PC-9 (cell line): ENCODE data around the gene ZBTB9. TPM values are rescaled to one million over a fixed set of nuclear protein-coding genes. Genes with fewer than 3 reads are reported as not detected.

Source experiments
- Bru-seq: library from RNA; stranded (reverse); fragments of 400-500 nt; gene quantifications from one replicate; lab custom pipeline; 2021; lab: Mats Ljungman, UMichigan
- BruChase-seq, 2 experiments: library from RNA; stranded (reverse); fragments of 400-500 nt; gene quantifications; one replicate each; lab custom pipeline; 2021; lab: Mats Ljungman, UMichigan
- BruUV-seq: library from RNA; stranded (reverse); fragments of 400-500 nt; replicated peaks from 2 replicates; lab custom pipeline; 2021; lab: Mats Ljungman, UMichigan
- CTCF ChIA-PET: fragments of 300-600 bp; sonication (Branson Sonifier 250); formaldehyde crosslinking; loops from one replicate; lab custom pipeline; 2022; ENCODE audit warnings: antibody characterized with exemption; lab: Charles Lee
- POLR2A ChIA-PET: fragments of 300-600 bp; sonication (Branson Sonifier 250); formaldehyde crosslinking; loops from one replicate; lab custom pipeline; 2022; ENCODE audit warnings: antibody characterized with exemption; ENCODE audit not compliant: unreplicated experiment; lab: Charles Lee
- DNase-seq, 2 experiments: peaks; one replicate each; pipeline versions ENCODE4 v3.0.0 to v3.0.0-alpha.2; 2015 to 2022; ENCODE audit warnings: mixed read lengths in 1 of 2
- H2AFZ ChIP-seq: fragments of 200-600 bp; sonication (generic); 2 replicates; pipeline ENCODE4 v1.8.1; 2017; ENCODE audit warnings: antibody characterized with exemption
- H3F3A ChIP-seq: fragments of 200-600 bp; sonication (generic); 2 replicates; pipeline ENCODE4 v1.8.1; 2017; ENCODE audit warnings: antibody characterized with exemption, mild to moderate bottlenecking, low read depth; ENCODE audit not compliant: insufficient read depth
- H3K27ac ChIP-seq: fragments of 200-600 bp; sonication (generic); 2 replicates; pipeline ENCODE4 v1.6.1; 2016; ENCODE audit warnings: mixed run types
- H3K27me3 ChIP-seq: fragments of 200-600 bp; sonication (generic); 2 replicates; pipeline ENCODE4 v1.6.1; 2016; ENCODE audit warnings: low read depth, mixed run types; ENCODE audit not compliant: insufficient read depth
- H3K36me3 ChIP-seq: fragments of 200-600 bp; sonication (generic); 2 replicates; pipeline ENCODE4 v1.6.1; 2016; ENCODE audit warnings: low read depth, mixed run types
- H3K4me1 ChIP-seq: fragments of 200-600 bp; sonication (generic); replicated peaks from 2 replicates; pipeline ENCODE4 v1.6.1; 2016; ENCODE audit warnings: mixed run types; ENCODE audit not compliant: insufficient read depth
- H3K4me2 ChIP-seq: fragments of 200-600 bp; sonication (generic); 2 replicates; pipeline ENCODE4 v1.6.1; 2017; ENCODE audit warnings: mixed run types
- H3K4me3 ChIP-seq: fragments of 200-600 bp; sonication (generic); 2 replicates; pipeline ENCODE4 v1.6.1; 2016; ENCODE audit warnings: mixed run types
- H3K79me2 ChIP-seq: fragments of 200-600 bp; sonication (generic); 2 replicates; pipeline ENCODE4 v1.6.1; 2017; ENCODE audit warnings: low read depth, mixed run types
- H3K9me2 ChIP-seq: fragments of 200-600 bp; sonication (generic); 2 replicates; pipeline ENCODE4 v1.8.1; 2017; ENCODE audit warnings: mild to moderate bottlenecking; ENCODE audit not compliant: insufficient read depth
- H3K9me3 ChIP-seq: fragments of 200-600 bp; sonication (generic); 2 replicates; pipeline ENCODE4 v1.8.1; 2016; ENCODE audit warnings: low read depth; ENCODE audit not compliant: insufficient read depth
- H4K20me1 ChIP-seq: fragments of 200-600 bp; sonication (generic); 2 replicates; pipeline ENCODE4 v1.8.1; 2017; ENCODE audit not compliant: insufficient read depth
- CTCF ChIP-seq: fragments of 200-600 bp; sonication (generic); conservative IDR thresholded peaks from 2 replicates; pipeline ENCODE4 v1.6.1; 2017; ENCODE audit warnings: mixed run types, antibody characterized with exemption, mild to moderate bottlenecking, moderate library complexity
- EZH2 ChIP-seq: fragments of 200-600 bp; sonication (generic); IDR thresholded peaks from 2 replicates; pipeline ENCODE4 v1.8.0; 2017; ENCODE audit warnings: antibody characterized with exemption, low read depth
- intact Hi-C: fragments of 100-400 bp; cut with micrococcal nuclease; formaldehyde crosslinking; loops from one replicate; pipeline ENCODE4 v1.10.0; 2022; ENCODE audit not compliant: unreplicated experiment
- long read RNA-seq: library from polyadenylated mRNA; stranded (forward); transcript quantifications from one replicate; pipeline ENCODE4 v2.0.0, GENCODE V29; 2022
- total RNA-seq: library from RNA; stranded (reverse); gene quantifications from 2 replicates; pipeline ENCODE4 v1.2.3, GENCODE V29; 2021

ZBTB9 gene, protein sequence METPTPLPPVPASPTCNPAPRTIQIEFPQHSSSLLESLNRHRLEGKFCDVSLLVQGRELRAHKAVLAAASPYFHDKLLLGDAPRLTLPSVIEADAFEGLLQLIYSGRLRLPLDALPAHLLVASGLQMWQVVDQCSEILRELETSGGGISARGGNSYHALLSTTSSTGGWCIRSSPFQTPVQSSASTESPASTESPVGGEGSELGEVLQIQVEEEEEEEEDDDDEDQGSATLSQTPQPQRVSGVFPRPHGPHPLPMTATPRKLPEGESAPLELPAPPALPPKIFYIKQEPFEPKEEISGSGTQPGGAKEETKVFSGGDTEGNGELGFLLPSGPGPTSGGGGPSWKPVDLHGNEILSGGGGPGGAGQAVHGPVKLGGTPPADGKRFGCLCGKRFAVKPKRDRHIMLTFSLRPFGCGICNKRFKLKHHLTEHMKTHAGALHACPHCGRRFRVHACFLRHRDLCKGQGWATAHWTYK
- total RNA-seq, result 7.9 and 8.4 TPM in 2 replicates
- percentile 58 among the genes with signal in this experiment for Bru-seq, nascent RNA
- percentile 37 among the genes with signal in this experiment for BruChase-seq, experiment 1, labeled RNA remaining after a 2-hour chase
- BruChase-seq, experiment 2, labeled RNA remaining after a 6-hour chase, result percentile 37 among the genes with signal in this experiment
- long read RNA-seq, transcript ZBTB9-201 (2 exons, 2,716 nt), result major isoform, 19 of 21 reads
- long read RNA-seq, partial matches to known transcripts, result 0 of 21 reads
- long read RNA-seq, other reads (novel, unspliced or antisense), result 2 of 21 reads

DNA sequence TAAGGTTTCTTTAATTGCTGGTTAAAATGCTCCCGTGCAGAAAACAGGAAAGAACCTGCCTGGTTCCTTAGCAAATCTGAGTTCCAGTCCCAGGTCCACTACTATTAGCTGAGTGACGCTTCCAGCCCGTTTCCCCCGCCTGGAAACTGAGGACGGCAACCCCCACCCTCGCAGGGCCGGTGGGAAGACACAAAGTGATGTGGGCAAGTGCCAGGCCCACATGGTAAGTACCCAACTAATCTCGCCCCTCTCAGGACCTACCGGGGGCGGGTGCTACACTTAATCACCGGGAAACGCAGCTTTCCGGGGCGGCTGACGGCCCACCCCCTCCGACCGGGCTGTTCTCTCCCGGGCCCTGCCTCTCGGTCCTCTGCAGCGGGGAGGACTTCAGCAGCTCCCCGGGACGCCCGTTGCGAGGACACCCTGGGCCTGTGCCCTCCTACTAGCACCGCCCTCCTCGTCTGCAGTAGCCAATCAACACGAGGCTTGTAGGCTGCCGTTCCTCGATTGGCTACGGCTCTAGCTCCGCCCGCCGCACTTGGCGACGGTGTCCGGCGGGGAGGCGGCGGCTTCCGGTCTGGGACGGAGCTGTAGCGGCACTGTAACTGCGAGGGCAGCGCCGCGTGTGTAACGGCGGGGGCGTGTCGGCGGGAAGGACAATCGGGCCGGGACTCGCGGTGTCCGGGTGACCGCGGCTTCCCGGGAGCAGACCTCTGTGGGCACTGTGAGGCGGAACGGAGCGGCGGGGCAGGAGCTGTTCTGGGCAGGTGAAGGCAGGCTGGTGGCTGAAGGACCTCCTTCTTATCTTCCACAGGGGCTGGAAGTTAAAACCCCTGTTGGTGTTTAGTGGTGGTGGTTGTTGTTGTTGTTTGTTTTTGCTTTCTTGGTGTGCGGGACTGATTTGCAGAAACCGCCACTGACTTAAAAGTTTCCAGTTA is at the start of gene ZBTB9:
Gene ZBTB9 (plus strand): TSS at position 568 of the 938 bp plus-strand sequence. CDS start 525 bp downstream, outside the sequence.
- CTCF ChIA-PET, result interaction anchor here (0.7 kb wide), 1 partner anchor 84 kb away, joined by 3 read pairs; no protein-coding TSS in a partner anchor
- peaks cover 6% of the 10 kb centered on the region for H3K4me1 ChIP-seq

DNA sequence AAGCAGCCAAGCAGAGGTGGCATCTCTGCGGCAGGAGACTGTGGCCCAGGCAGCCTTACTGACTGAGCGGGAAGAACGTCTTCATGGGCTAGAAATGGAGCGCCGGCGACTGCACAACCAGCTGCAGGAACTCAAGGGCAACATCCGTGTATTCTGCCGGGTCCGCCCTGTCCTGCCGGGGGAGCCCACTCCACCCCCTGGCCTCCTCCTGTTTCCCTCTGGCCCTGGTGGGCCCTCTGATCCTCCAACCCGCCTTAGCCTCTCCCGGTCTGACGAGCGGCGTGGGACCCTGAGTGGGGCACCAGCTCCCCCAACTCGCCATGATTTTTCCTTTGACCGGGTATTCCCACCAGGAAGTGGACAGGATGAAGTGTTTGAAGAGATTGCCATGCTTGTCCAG is 49.5 kb upstream of the ZBTB9 start:
- H4K20me1 ChIP-seq, result no peaks in the 10 kb centered on the region
- H2AFZ ChIP-seq, result no peak overlapping the region
- POLR2A ChIA-PET, result no interaction called here
- CTCF ChIA-PET, result no interaction called here
- no peak overlapping the region for H3K27ac ChIP-seq
- no peak overlapping the region for H3K4me2 ChIP-seq
- H3K27me3 ChIP-seq, result no peaks in the 10 kb centered on the region
- H3K4me3 ChIP-seq, result no peak overlapping the region
- intact Hi-C loops, result no loop called here
- no peaks in the 10 kb centered on the region for H3K9me2 ChIP-seq
- H3K9me3 ChIP-seq, result no peaks in the 10 kb centered on the region
- peaks cover 11% of the 10 kb centered on the region; the same call in 1 of the 2 replicates for H3K36me3 ChIP-seq
- no peak for DNase-seq
- TF ChIP-seq CTCF (no peak), EZH2 (no peak)
- no peaks in the 10 kb centered on the region for H3K79me2 ChIP-seq
- peaks cover 31% of the 10 kb centered on the region for H3F3A ChIP-seq
- BruUV-seq, result no TSS peak
- H3K4me1 ChIP-seq, result peaks cover 7% of the 10 kb centered on the region; the same call in 1 of the 2 replicates

More for the DNA sequence above, at the start of gene ZBTB9:
- TF ChIP-seq CTCF (no peak), EZH2 (no peak)
- POLR2A ChIA-PET, result interaction anchor here (0.6 to 1.0 kb wide), 5 partner anchors 45 to 483 kb away, joined by 3 to 5 read pairs (median 4); no protein-coding TSS in a partner anchor
- peak within 1 kb of the TSS; percentile 95 for H3K4me3 ChIP-seq
- H3K27ac ChIP-seq, result no peak within 1 kb of the TSS
- H3K27me3 ChIP-seq, result no peaks in the 10 kb centered on the region
- H3K9me3 ChIP-seq, result no peaks in the 10 kb centered on the region
- H3K9me2 ChIP-seq, result no peaks in the 10 kb centered on the region
- DNase-seq, result peak; percentile 91 to 95
- no peaks in the 10 kb centered on the region for H4K20me1 ChIP-seq
- H2AFZ ChIP-seq, result peak within 1 kb of the TSS; percentile 94
- H3K36me3 ChIP-seq, result no peaks in the 10 kb centered on the region
- BruUV-seq, result TSS peak; percentile 99
- H3K79me2 ChIP-seq, result peaks cover 19% of the 10 kb centered on the region
- intact Hi-C loops, result loop anchor here (1.0 to 5.0 kb wide), 3 partner anchors 28 to 117 kb away; partner anchors contain the start of gene PHF1
- peak within 1 kb of the TSS; percentile 99 for H3K4me2 ChIP-seq
- no peaks in the 10 kb centered on the region for H3F3A ChIP-seq
